Loucy (cell line): ENCODE measurements around the gene PCDHA9.

Experiments
- EZH2phosphoT487 ChIP-seq: fragments of 200-600 bp; IDR thresholded peaks from 2 replicates; pipeline ENCODE4 v1.6.1; 2018; ENCODE audit warnings: antibody characterized with exemption, mild to moderate bottlenecking, moderate library complexity, borderline replicate concordance
- TF ChIP-seq, protein P1 (sequence below): fragments of 200-600 bp; sonication (generic); conservative IDR thresholded peaks from 2 replicates; pipeline ENCODE4 v1.5.1; 2014; ENCODE audit warnings: mild to moderate bottlenecking, antibody characterized with exemption, low read length

DNA sequence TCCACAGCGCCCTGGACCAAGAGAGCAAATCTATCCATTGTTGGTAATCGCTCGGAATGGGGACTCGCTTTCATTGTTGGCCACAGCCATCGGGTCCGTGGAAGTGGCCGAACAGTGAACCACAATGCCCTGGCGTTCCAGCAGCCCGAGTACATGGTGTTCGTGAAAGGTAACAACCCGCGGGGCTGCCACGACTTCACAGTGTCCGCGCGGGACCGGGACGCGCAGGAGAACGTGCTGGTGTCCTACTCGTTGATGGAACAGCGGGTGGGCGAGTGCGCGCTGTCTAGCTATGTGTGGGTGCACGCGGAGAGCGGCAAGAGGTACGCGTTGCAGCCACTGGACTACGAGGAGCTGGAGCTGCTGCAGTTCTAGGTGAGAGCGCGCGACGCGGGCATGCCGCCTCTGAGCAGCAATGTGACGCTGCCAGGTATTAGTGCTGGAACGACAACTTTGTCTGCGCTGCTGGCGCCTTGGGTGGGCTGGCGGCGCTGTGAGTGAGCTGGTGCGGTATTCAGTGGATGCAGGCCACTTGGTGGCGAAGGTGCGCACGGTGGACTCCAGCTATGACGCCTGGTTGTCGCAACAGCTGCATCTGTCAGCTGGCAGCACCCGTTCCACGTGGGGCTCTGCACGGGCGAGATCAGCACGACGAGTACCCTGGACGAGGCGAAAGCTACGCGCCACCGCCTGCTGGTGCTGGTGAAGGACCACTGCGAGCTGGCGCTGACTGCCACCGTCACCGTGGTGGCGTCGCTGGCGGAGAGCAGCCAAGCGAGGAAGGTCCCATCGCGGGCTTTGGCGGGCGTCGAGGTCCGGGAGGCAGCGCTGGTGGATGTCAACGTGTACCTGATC is 14.5 kb downstream of the PCDHA9 start:
- TF ChIP-seq EZH2phosphoT487, result no peak
- TF ChIP-seq, protein P1, sequence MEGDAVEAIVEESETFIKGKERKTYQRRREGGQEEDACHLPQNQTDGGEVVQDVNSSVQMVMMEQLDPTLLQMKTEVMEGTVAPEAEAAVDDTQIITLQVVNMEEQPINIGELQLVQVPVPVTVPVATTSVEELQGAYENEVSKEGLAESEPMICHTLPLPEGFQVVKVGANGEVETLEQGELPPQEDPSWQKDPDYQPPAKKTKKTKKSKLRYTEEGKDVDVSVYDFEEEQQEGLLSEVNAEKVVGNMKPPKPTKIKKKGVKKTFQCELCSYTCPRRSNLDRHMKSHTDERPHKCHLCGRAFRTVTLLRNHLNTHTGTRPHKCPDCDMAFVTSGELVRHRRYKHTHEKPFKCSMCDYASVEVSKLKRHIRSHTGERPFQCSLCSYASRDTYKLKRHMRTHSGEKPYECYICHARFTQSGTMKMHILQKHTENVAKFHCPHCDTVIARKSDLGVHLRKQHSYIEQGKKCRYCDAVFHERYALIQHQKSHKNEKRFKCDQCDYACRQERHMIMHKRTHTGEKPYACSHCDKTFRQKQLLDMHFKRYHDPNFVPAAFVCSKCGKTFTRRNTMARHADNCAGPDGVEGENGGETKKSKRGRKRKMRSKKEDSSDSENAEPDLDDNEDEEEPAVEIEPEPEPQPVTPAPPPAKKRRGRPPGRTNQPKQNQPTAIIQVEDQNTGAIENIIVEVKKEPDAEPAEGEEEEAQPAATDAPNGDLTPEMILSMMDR, result no peak
